ENCODE results near the gene RBM4B. TPM values are rescaled to one million over a fixed set of nuclear protein-coding genes. Genes with fewer than 3 reads are reported as not detected.

Gene RBM4B
- total and polyA plus RNA-seq, 2 of the 4 experiments (the other 2 are of a cell fraction) = 23.1 to 26.7 TPM

GRCh38 chr11:66722745-66723651 lies 45.3 kb upstream of the RBM4B start:
- BruUV-seq (replicated peaks) = no TSS peak
- ATAC-seq (ENCODE audit: low read depth) = no peak

More at GRCh38 chr11:66722745-66723651, 45.3 kb upstream of the RBM4B start:
- H4K20me1 ChIP-seq (ENCODE audit: insufficient read depth, low read length) = no peaks in the 10 kb centered on the region
- H4K5ac ChIP-seq (ENCODE audit: low read depth, low read length) = no peak overlapping the region
- no peaks in the 10 kb centered on the region; the same call in 1 of the 2 replicates for H3K9me1 ChIP-seq (ENCODE audit: insufficient read depth, low read length)
- H3K4me1 ChIP-seq (ENCODE audit: control insufficient read depth, insufficient read depth, low read length) = peaks cover 4% of the 10 kb centered on the region; the same call in 1 of the 2 replicates
- H4K91ac ChIP-seq (ENCODE audit: insufficient read depth, low read depth, low read length) = no peak overlapping the region
- no peaks in the 10 kb centered on the region for H3K9me3 ChIP-seq (ENCODE audit: control insufficient read depth, insufficient read depth, low read length)
- ChIA-PET POLR2A (ENCODE audit: unreplicated experiment) (no interaction called here), CTCF (no interaction called here)
- no peak overlapping the region for H3K18ac ChIP-seq (ENCODE audit: low read depth, low read length)
- H3K4me2 ChIP-seq (ENCODE audit: low read depth, low read length) = no peak overlapping the region
- no peak overlapping the region for H2BK15ac ChIP-seq (ENCODE audit: low read depth, low read length)
- no peak overlapping the region for H3K23ac ChIP-seq (ENCODE audit: low read depth, low read length)
- H3K4me3 ChIP-seq (ENCODE audit: insufficient read depth, low read depth, low read length) = no peak overlapping the region
- H3K27me3 ChIP-seq (ENCODE audit: control insufficient read depth, insufficient read depth, low read length) = peaks cover 39% of the 10 kb centered on the region
- H2BK120ac ChIP-seq (ENCODE audit: low read depth, low read length) = no peak overlapping the region
- H3K9ac ChIP-seq (ENCODE audit: low read depth, low read length) = no peak overlapping the region
- intact Hi-C loops (cut with micrococcal nuclease) = no loop called here
- no peak overlapping the region for H2BK20ac ChIP-seq (ENCODE audit: low read depth, low read length)
- in situ Hi-C loops (cut with MboI; ENCODE audit: low sequenced_read_pairs) = no loop called here
- H4K8ac ChIP-seq (ENCODE audit: low read depth in 2 of 2, low read length in 2 of 2) = no peak overlapping the region
- TF ChIP-seq NFE2L2 (IDR thresholded peaks at IDR 0.05; ENCODE audit: low read depth, low read length) = no peak
- no peak for TF ChIP-seq RCOR1 (IDR thresholded peaks at IDR 0.05; ENCODE audit: insufficient replicate concordance, low read length)
- TF ChIP-seq CEBPB (IDR thresholded peaks at IDR 0.05; ENCODE audit: low read depth, low read length) = no peak
- H2BK5ac ChIP-seq (ENCODE audit: low read depth, low read length, poor library complexity, severe bottlenecking) = no peak overlapping the region
- dilution Hi-C loops (cut with HindIII; ENCODE audit: low sequenced_read_pairs, unreplicated experiment) = no loop called here
- no peak overlapping the region for H2AFZ ChIP-seq (replicated peaks; ENCODE audit: low read length, poor library complexity)
- DNase-seq = no peak
- no peak overlapping the region for H3K56ac ChIP-seq (ENCODE audit: extremely low read depth, insufficient read depth, low read length)
- no peak overlapping the region for H3K27ac ChIP-seq (ENCODE audit: insufficient read depth, low read length)
- H2AK9ac ChIP-seq (replicated peaks; ENCODE audit: low read depth, low read length, poor library complexity) = no peak overlapping the region
- no peak overlapping the region for H3K14ac ChIP-seq (replicated peaks; ENCODE audit: low read depth, low read length)
- WGBS, 2 experiments (ENCODE audit: extremely low coverage in 2 of 2, insufficient read length in 1 of 2) = 100% methylated on average over 1 of the region's 16 CpGs; no CpG with 5 or more reads in 1 of the 2 experiments
- H2AK5ac ChIP-seq (ENCODE audit: low read depth, low read length) = no peak overlapping the region
- H3K4ac ChIP-seq (ENCODE audit: low read depth, low read length) = no peak overlapping the region
- no peaks in the 10 kb centered on the region for H3K36me3 ChIP-seq (ENCODE audit: control insufficient read depth, insufficient read depth, low read length)
- H3K79me1 ChIP-seq (ENCODE audit: low read depth in 1 of 2, low read length in 2 of 2) = no peaks in the 10 kb centered on the region
